DOHH2 (cell line): ENCODE measurements around the gene CNKSR3.

Experiments
- H3F3A ChIP-seq: fragments of 200-600 bp; sonication (generic), shearing (Covaris generic); 2 replicates; pipeline ENCODE4 v1.6.0; 2016; ENCODE audit warnings: antibody characterized with exemption, mild to moderate bottlenecking; ENCODE audit not compliant: control insufficient read depth, insufficient read depth
- H3K27ac ChIP-seq: fragments of 200-600 bp; sonication (generic); 2 replicates; pipeline ENCODE4 v1.5.1; 2014; ENCODE audit warnings: low read depth, mild to moderate bottlenecking, low read length, moderate library complexity
- H3K27me3 ChIP-seq: fragments of 200-600 bp; sonication (generic); 2 replicates; pipeline ENCODE4 v1.6.1; 2014; ENCODE audit warnings: mild to moderate bottlenecking, low read length, mixed read lengths; ENCODE audit not compliant: control insufficient read depth
- H3K36me3 ChIP-seq: fragments of 200-600 bp; sonication (generic); 2 replicates; pipeline ENCODE4 v1.6.1; 2014; ENCODE audit warnings: mild to moderate bottlenecking, low read length, moderate library complexity, mixed read lengths; ENCODE audit not compliant: control insufficient read depth
- H3K4me1 ChIP-seq: fragments of 200-600 bp; sonication (generic); 2 replicates; pipeline ENCODE4 v1.6.1; 2014; ENCODE audit warnings: mild to moderate bottlenecking, low read length, mixed read lengths; ENCODE audit not compliant: control insufficient read depth
- H3K4me2 ChIP-seq: fragments of 200-600 bp; sonication (generic); 2 replicates; pipeline ENCODE4 v1.6.0; 2014; ENCODE audit warnings: mild to moderate bottlenecking, low read length, moderate library complexity
- H3K4me3 ChIP-seq: fragments of 200-600 bp; sonication (generic); 2 replicates; pipeline ENCODE4 v1.5.1; 2014; ENCODE audit warnings: mild to moderate bottlenecking, low read length, mixed read lengths
- H3K79me2 ChIP-seq: fragments of 200-600 bp; sonication (generic); 2 replicates; pipeline ENCODE4 v1.6.1; 2014; ENCODE audit warnings: mild to moderate bottlenecking, low read length, mixed read lengths; ENCODE audit not compliant: control insufficient read depth
- H3K9me2 ChIP-seq: fragments of 200-600 bp; sonication (generic); replicated peaks from 2 replicates; pipeline ENCODE4 v1.6.1; 2014; ENCODE audit warnings: mild to moderate bottlenecking, low read length, mixed read lengths; ENCODE audit not compliant: control insufficient read depth
- H3K9me3 ChIP-seq: fragments of 200-600 bp; sonication (generic); 2 replicates; pipeline ENCODE4 v1.6.1; 2014; ENCODE audit warnings: antibody characterized with exemption, low read length, mixed read lengths; ENCODE audit not compliant: control insufficient read depth, insufficient read depth
- H4K20me1 ChIP-seq: fragments of 200-600 bp; sonication (generic); 2 replicates; pipeline ENCODE4 v1.6.0; 2014; ENCODE audit warnings: low read depth, mild to moderate bottlenecking, antibody characterized with exemption, low read length, moderate library complexity; ENCODE audit not compliant: control insufficient read depth, insufficient read depth
- EZH2phosphoT487 ChIP-seq: fragments of 200-600 bp; sonication (generic); IDR thresholded peaks from 2 replicates; pipeline ENCODE4 v1.6.1; 2017; ENCODE audit warnings: borderline replicate concordance, mild to moderate bottlenecking, antibody characterized with exemption, low read length, moderate library complexity, mixed read lengths
- TF ChIP-seq, protein P1 (sequence below): fragments of 200-600 bp; sonication (generic); IDR thresholded peaks from one replicate; pipeline ENCODE4 v1.5.1; 2014; ENCODE audit warnings: antibody characterized with exemption, mild to moderate bottlenecking, low read depth, low read length; ENCODE audit not compliant: poor library complexity, severe bottlenecking

Gene CNKSR3

DNA sequence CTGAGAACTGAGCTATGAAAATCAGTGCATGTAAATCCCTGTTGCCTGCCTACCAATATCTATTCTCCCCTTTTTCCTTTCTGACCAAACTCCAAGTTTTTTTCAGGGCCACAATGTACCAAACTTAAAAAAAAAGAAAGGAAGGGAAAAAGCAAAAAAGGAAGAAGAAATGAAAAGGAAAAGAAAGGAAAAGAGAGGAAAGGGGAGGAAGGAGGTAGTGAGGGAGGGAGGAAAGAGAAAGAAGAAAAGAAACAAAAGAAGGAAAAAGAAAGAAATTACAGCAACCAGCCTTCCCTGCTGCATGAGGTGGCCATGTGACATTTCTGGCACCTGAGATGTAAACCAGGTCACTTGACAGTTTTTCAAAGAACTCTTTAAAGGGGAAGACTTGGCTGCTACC is 4.4 kb downstream of the CNKSR3 start:
- Histone ChIP-seq H3K9me3 (peaks cover 4% of the 10 kb centered on the region; the same call in 1 of the 2 replicates), H3K27ac (no peak overlapping the region), H3K27me3 (no peaks in the 10 kb centered on the region), H3F3A (no peaks in the 10 kb centered on the region), H3K4me1 (no peaks in the 10 kb centered on the region), H3K4me3 (no peak overlapping the region), H4K20me1 (no peaks in the 10 kb centered on the region), H3K79me2 (no peaks in the 10 kb centered on the region), H3K4me2 (no peak overlapping the region), H3K9me2 (no peaks in the 10 kb centered on the region), H3K36me3 (no peaks in the 10 kb centered on the region)
- no peak for TF ChIP-seq EZH2phosphoT487
- TF ChIP-seq, protein P1, sequence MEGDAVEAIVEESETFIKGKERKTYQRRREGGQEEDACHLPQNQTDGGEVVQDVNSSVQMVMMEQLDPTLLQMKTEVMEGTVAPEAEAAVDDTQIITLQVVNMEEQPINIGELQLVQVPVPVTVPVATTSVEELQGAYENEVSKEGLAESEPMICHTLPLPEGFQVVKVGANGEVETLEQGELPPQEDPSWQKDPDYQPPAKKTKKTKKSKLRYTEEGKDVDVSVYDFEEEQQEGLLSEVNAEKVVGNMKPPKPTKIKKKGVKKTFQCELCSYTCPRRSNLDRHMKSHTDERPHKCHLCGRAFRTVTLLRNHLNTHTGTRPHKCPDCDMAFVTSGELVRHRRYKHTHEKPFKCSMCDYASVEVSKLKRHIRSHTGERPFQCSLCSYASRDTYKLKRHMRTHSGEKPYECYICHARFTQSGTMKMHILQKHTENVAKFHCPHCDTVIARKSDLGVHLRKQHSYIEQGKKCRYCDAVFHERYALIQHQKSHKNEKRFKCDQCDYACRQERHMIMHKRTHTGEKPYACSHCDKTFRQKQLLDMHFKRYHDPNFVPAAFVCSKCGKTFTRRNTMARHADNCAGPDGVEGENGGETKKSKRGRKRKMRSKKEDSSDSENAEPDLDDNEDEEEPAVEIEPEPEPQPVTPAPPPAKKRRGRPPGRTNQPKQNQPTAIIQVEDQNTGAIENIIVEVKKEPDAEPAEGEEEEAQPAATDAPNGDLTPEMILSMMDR, result no peak

DNA sequence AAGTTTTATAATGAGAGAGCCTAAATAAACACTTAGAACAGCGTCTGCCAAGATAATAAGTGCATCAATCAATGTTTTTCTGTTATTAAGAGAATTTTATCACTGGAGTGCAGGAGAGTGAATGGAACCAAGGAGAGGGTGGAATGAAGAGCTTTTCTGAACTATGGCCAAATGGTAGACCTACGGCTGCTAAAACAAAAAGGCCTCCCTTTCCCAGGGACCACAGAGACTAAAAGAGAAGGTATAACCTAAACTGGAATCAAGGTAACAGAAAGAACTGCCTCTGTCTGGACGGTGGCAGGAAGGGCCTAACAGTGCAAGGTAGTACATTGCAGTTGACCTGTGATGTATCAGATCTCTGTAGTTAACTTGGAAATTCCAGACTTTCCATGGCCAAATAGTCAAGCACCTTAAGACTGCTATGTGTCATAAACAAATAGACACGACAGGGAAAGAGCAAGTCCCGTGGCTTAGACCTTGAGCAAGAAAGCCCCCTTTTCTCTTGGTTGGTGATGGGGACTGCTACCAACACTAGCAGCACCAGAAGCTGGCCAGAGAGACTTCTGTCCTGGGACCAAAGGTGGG is 5.5 kb downstream of the CNKSR3 start:
- no peak overlapping the region for H3K4me3 ChIP-seq
- no peaks in the 10 kb centered on the region for H4K20me1 ChIP-seq
- H3K27ac ChIP-seq, result no peak overlapping the region
- no peaks in the 10 kb centered on the region for H3K27me3 ChIP-seq
- no peaks in the 10 kb centered on the region for H3F3A ChIP-seq
- H3K9me3 ChIP-seq, result peaks cover under 1% of the 10 kb centered on the region; the same call in 1 of the 2 replicates
- no peaks in the 10 kb centered on the region for H3K4me1 ChIP-seq
- H3K79me2 ChIP-seq, result no peaks in the 10 kb centered on the region
- TF ChIP-seq EZH2phosphoT487, result no peak
- TF ChIP-seq, protein P1, result no peak
- no peak overlapping the region for H3K4me2 ChIP-seq
- H3K9me2 ChIP-seq, result no peaks in the 10 kb centered on the region
- H3K36me3 ChIP-seq, result no peaks in the 10 kb centered on the region

GRCh38 chr6:154504102-154504501 is 6.4 kb downstream of the CNKSR3 start:
- no peak overlapping the region for H3K4me2 ChIP-seq
- no peaks in the 10 kb centered on the region for H3K36me3 ChIP-seq
- no peaks in the 10 kb centered on the region for H3K9me2 ChIP-seq
- H4K20me1 ChIP-seq, result no peaks in the 10 kb centered on the region
- no peak overlapping the region for H3K4me3 ChIP-seq
- no peaks in the 10 kb centered on the region for H3K79me2 ChIP-seq
- H3K9me3 ChIP-seq, result no peaks in the 10 kb centered on the region; the same call in 1 of the 2 replicates
- H3K4me1 ChIP-seq, result no peaks in the 10 kb centered on the region
- TF ChIP-seq, protein P1, result no peak
- TF ChIP-seq EZH2phosphoT487, result no peak
- H3K27ac ChIP-seq, result no peak overlapping the region
- H3K27me3 ChIP-seq, result no peaks in the 10 kb centered on the region
- H3F3A ChIP-seq, result no peaks in the 10 kb centered on the region
